H9 (cell line): ENCODE measurements around the gene GPHN. TPM values are rescaled to one million over a fixed set of nuclear protein-coding genes. Genes with fewer than 3 reads are reported as not detected.

ENCODE experiments used
- DNase-seq: peaks from one replicate; pipeline ENCODE4 v3.0.0-alpha.2; 2017
- H2AFZ ChIP-seq: one replicate; pipeline ENCODE4 v1.6.1; 2013; ENCODE audit warnings: mild to moderate bottlenecking, low read length, control low read depth, moderate library complexity
- H2AK5ac ChIP-seq: 2 replicates; pipeline ENCODE4 v1.6.1; 2013; ENCODE audit warnings: low read length, control low read depth, mixed read lengths; ENCODE audit not compliant: insufficient read length
- H2BK120ac ChIP-seq: one replicate; pipeline ENCODE4 v1.6.1; 2013; ENCODE audit warnings: low read depth, mild to moderate bottlenecking, low read length, control low read depth, inconsistent platforms; ENCODE audit not compliant: poor library complexity, severe bottlenecking
- H2BK12ac ChIP-seq: 2 replicates; pipeline ENCODE4 v1.6.1; 2013; ENCODE audit warnings: low read length, control low read depth, mixed read lengths, low read depth; ENCODE audit not compliant: insufficient read length
- H2BK15ac ChIP-seq: 2 replicates; pipeline ENCODE4 v1.6.1; 2013; ENCODE audit warnings: low read depth, low read length, control low read depth
- H2BK20ac ChIP-seq: one replicate; pipeline ENCODE4 v1.6.1; 2013; ENCODE audit warnings: low read depth, mild to moderate bottlenecking, low read length, control low read depth, inconsistent platforms; ENCODE audit not compliant: poor library complexity, severe bottlenecking
- H2BK5ac ChIP-seq: 2 replicates; pipeline ENCODE4 v1.6.1; 2013; ENCODE audit warnings: low read length, control low read depth, mixed read lengths; ENCODE audit not compliant: insufficient read length
- H3K14ac ChIP-seq: 2 replicates; pipeline ENCODE4 v1.6.1; 2013; ENCODE audit warnings: low read length, control low read depth; ENCODE audit not compliant: insufficient read depth
- H3K18ac ChIP-seq: 2 replicates; pipeline ENCODE4 v1.6.1; 2013; ENCODE audit warnings: low read depth, mild to moderate bottlenecking, mixed read lengths, low read length, control low read depth; ENCODE audit not compliant: insufficient read length
- H3K23ac ChIP-seq: 2 replicates; pipeline ENCODE4 v1.6.1; 2013; ENCODE audit warnings: low read length, control low read depth, mixed read lengths, low read depth; ENCODE audit not compliant: insufficient read length
- H3K23me2 ChIP-seq: 2 replicates; pipeline ENCODE4 v1.6.1; 2013; ENCODE audit warnings: low read depth, mild to moderate bottlenecking, mixed read lengths, low read length, control low read depth; ENCODE audit not compliant: insufficient read length, poor library complexity, severe bottlenecking
- H3K27ac ChIP-seq: 2 replicates; pipeline ENCODE4 v1.5.1; 2013; ENCODE audit warnings: low read length, control low read depth, mixed read lengths, low read depth; ENCODE audit not compliant: insufficient read length
- H3K27me3 ChIP-seq: 2 replicates; pipeline ENCODE4 v1.6.1; 2013; ENCODE audit warnings: low read length, control low read depth, inconsistent platforms; ENCODE audit not compliant: insufficient read depth
- H3K4ac ChIP-seq: 2 replicates; pipeline ENCODE4 v1.6.1; 2013; ENCODE audit warnings: low read depth, mild to moderate bottlenecking, control low read depth, inconsistent platforms, low read length, moderate library complexity
- H3K4me1 ChIP-seq: 2 replicates; pipeline ENCODE4 v1.6.1; 2013; ENCODE audit warnings: low read length, control low read depth, inconsistent platforms; ENCODE audit not compliant: insufficient read depth
- H3K4me2 ChIP-seq: 2 replicates; pipeline ENCODE4 v1.6.1; 2013; ENCODE audit warnings: low read length, control low read depth, mixed read lengths; ENCODE audit not compliant: insufficient read length, insufficient read depth
- H3K56ac ChIP-seq: 2 replicates; pipeline ENCODE4 v1.6.1; 2013; ENCODE audit warnings: low read depth, mild to moderate bottlenecking, mixed read lengths, low read length, control low read depth; ENCODE audit not compliant: insufficient read length
- H3K79me1 ChIP-seq: 2 replicates; pipeline ENCODE4 v1.6.1; 2013; ENCODE audit warnings: low read depth, mild to moderate bottlenecking, moderate library complexity, low read length, control low read depth, inconsistent platforms; ENCODE audit not compliant: insufficient read depth, poor library complexity, severe bottlenecking
- H3K79me2 ChIP-seq: 2 replicates; pipeline ENCODE4 v1.6.1; 2013; ENCODE audit warnings: low read length, control low read depth, inconsistent platforms; ENCODE audit not compliant: insufficient read depth
- H3K9ac ChIP-seq: 2 replicates; pipeline ENCODE4 v1.6.1; 2013; ENCODE audit warnings: low read length, control low read depth, mixed read lengths; ENCODE audit not compliant: insufficient read length; ENCODE audit errors: extremely low read depth
- H3K9me3 ChIP-seq: one replicate; pipeline ENCODE4 v1.6.1; 2013; ENCODE audit warnings: low read depth, low read length, inconsistent platforms; ENCODE audit not compliant: control insufficient read depth
- H3T11ph ChIP-seq: one replicate; pipeline ENCODE4 v1.6.1; 2013; ENCODE audit warnings: mild to moderate bottlenecking, low read length, control low read depth, inconsistent platforms
- H4K20me1 ChIP-seq: one replicate; pipeline ENCODE4 v1.6.1; 2013; ENCODE audit not compliant: control insufficient read depth, insufficient read length, insufficient read depth
- H4K5ac ChIP-seq: 2 replicates; pipeline ENCODE4 v1.6.1; 2013; ENCODE audit warnings: low read depth, mild to moderate bottlenecking, mixed read lengths, low read length, control low read depth; ENCODE audit not compliant: insufficient read length
- H4K8ac ChIP-seq: replicated peaks from 2 replicates; pipeline ENCODE4 v1.6.1; 2013; ENCODE audit warnings: low read length, control low read depth, mixed read lengths, low read depth; ENCODE audit not compliant: insufficient read length
- H4K91ac ChIP-seq: 2 replicates; pipeline ENCODE4 v1.6.1; 2013; ENCODE audit warnings: low read depth, mild to moderate bottlenecking, moderate library complexity, mixed read lengths, low read length, control low read depth; ENCODE audit not compliant: insufficient read length
- H3K27ac Mint-ChIP-seq, 3 experiments: 2 replicates in 2 of 3; 3 replicates in 1 of 3; pipeline ENCODE4 v1.8.0; 2020 to 2021; ENCODE audit warnings: mixed read lengths in 3 of 3, mild to moderate bottlenecking in 1 of 3, moderate library complexity in 1 of 3
- H3K27me3 Mint-ChIP-seq: 2 replicates; pipeline ENCODE4 v1.8.0; 2021; ENCODE audit warnings: low read depth, mild to moderate bottlenecking, moderate library complexity, mixed read lengths
- H3K36me3 Mint-ChIP-seq, 3 experiments: 2 replicates in 2 of 3; 3 replicates in 1 of 3; pipeline ENCODE4 v1.8.0; 2020 to 2021; ENCODE audit warnings: low read depth in 3 of 3, mixed read lengths in 3 of 3; ENCODE audit not compliant: insufficient read depth in 1 of 3
- H3K4me1 Mint-ChIP-seq, 2 experiments: 2 replicates each; pipeline ENCODE4 v1.8.0; 2020; ENCODE audit warnings: mixed read lengths in 2 of 2
- H3K4me3 Mint-ChIP-seq, 2 experiments: 2 replicates in 1 of 2; 3 replicates in 1 of 2; pipeline ENCODE4 v1.8.0; 2020 to 2021; ENCODE audit warnings: mild to moderate bottlenecking in 2 of 2, mixed read lengths in 2 of 2, moderate library complexity in 1 of 2
- H3K9me3 Mint-ChIP-seq, 2 experiments: 2 replicates in 1 of 2; 3 replicates in 1 of 2; pipeline ENCODE4 v1.8.0; 2020; ENCODE audit warnings: mild to moderate bottlenecking in 2 of 2, mixed read lengths in 2 of 2, moderate library complexity in 1 of 2
- WGBS: extraction: QIAGEN DNeasy Blood & Tissue Kit; methylation state at CpG from one replicate; pipeline ENCODE4 v1.1.7; 2013; ENCODE audit warnings: missing lambda C conversion rate, low lambda C conversion rate, mixed read lengths; ENCODE audit not compliant: insufficient read length; ENCODE audit errors: extremely low coverage; 5-methylcytosine and 5-hydroxymethylcytosine counted together
- total RNA-seq: library from RNA; stranded (reverse); gene quantifications from 2 replicates; pipeline ENCODE4 v1.2.1, GENCODE V29; 2021
- TF ChIP-seq, protein P1 (sequence below): fragments of 200-600 bp; sonication (generic); conservative IDR thresholded peaks from 3 replicates; pipeline ENCODE4 v1.8.0; 2021; ENCODE audit warnings: antibody characterized with exemption, mild to moderate bottlenecking

GPHN gene
- total RNA-seq, 1 experiment from 2014 or later = 16.1 TPM

DNA sequence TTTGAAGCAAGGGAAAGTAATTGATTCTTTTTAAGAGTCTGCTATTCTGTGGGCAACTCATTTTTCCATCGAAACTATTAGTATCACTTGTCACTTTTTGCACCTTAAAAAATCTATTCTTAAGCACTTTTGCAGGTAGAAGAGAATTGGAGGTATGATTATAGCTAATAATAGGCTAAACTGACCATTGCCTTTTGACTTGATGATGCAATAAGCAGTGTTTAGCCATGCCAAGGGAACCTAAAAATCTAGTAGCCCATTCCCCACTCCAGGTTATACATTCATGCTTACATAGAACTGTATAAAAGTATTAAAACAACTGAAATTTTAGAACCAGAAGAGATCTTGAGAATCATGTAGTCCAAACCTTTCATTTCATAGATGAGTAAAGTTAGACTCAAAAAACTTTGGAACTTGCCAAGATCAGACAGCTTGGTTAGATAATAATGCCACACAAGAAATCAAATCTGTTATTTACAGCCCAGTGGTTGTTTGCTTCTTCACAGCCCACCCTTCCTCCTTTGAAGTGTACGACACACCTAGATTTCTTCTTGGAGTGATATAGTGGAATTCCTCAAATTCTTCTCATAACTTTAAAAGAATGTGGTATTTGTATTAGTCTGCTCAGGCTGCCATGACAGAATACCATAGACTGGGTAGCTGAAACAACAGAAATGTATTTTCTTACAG is 659.6 kb downstream of the GPHN start:
- WGBS = no CpG with 5 or more reads among the region's 2 CpGs
- Histone ChIP-seq H3K23me2 (no peaks in the 10 kb centered on the region), H2AK5ac (no peak overlapping the region), H3K79me2 (no peaks in the 10 kb centered on the region), H3K4me1 (no peaks in the 10 kb centered on the region; the same call in 1 of the 2 replicates), H3T11ph (no peak overlapping the region), H3K27ac (no peak overlapping the region), H2BK5ac (no peak overlapping the region), H2BK15ac (no peak overlapping the region), H3K4me2 (no peak overlapping the region), H4K5ac (no peak overlapping the region), H3K27me3 (no peaks in the 10 kb centered on the region), H2BK12ac (no peak overlapping the region), H4K20me1 (no peaks in the 10 kb centered on the region), H3K4ac (no peak overlapping the region), H4K91ac (no peak overlapping the region), H3K9ac (no peak overlapping the region), H3K79me1 (no peaks in the 10 kb centered on the region), H3K14ac (no peak overlapping the region), H3K9me3 (no peaks in the 10 kb centered on the region), H3K18ac (no peak overlapping the region), H2BK20ac (no peak overlapping the region), H2AFZ (no peak overlapping the region), H3K23ac (no peak overlapping the region), H4K8ac (no peak overlapping the region), H3K56ac (no peak overlapping the region), H2BK120ac (no peak overlapping the region)
- Mint-ChIP-seq H3K9me3 (no peaks in the 10 kb centered on the region; a peak in 1 of 5 replicates), H3K27ac (no peak overlapping the region), H3K4me1 (peaks cover 7 to 10% of the 10 kb centered on the region in 2 experiments; a peak in 2 of 4 replicates), H3K4me3 (no peak overlapping the region), H3K36me3 (no peaks in the 10 kb centered on the region; a peak in 1 of 7 replicates), H3K27me3 (no peaks in the 10 kb centered on the region)
- DNase-seq = no peak
- TF ChIP-seq, protein P1, sequence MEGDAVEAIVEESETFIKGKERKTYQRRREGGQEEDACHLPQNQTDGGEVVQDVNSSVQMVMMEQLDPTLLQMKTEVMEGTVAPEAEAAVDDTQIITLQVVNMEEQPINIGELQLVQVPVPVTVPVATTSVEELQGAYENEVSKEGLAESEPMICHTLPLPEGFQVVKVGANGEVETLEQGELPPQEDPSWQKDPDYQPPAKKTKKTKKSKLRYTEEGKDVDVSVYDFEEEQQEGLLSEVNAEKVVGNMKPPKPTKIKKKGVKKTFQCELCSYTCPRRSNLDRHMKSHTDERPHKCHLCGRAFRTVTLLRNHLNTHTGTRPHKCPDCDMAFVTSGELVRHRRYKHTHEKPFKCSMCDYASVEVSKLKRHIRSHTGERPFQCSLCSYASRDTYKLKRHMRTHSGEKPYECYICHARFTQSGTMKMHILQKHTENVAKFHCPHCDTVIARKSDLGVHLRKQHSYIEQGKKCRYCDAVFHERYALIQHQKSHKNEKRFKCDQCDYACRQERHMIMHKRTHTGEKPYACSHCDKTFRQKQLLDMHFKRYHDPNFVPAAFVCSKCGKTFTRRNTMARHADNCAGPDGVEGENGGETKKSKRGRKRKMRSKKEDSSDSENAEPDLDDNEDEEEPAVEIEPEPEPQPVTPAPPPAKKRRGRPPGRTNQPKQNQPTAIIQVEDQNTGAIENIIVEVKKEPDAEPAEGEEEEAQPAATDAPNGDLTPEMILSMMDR = no peak
